HG02642 (cell line): ENCODE data around the gene INSIG2.

ENCODE experiments used
- ATAC-seq: cut with Tn5 transposase; IDR thresholded peaks from one replicate; pipeline ENCODE4 v1.9.1; 2021; ENCODE audit warnings: mild to moderate bottlenecking; ENCODE audit not compliant: unreplicated experiment, poor library complexity

Gene INSIG2

GRCh38 chr2:118095610-118096009 lies 7.3 kb downstream of the INSIG2 start:
- no peak for ATAC-seq

- ATAC-seq, result no peak
Measured at GRCh38 chr2:118097657-118098056, 9.4 kb downstream of the INSIG2 start.

- ATAC-seq, result no peak
Measured at GRCh38 chr2:118098307-118099030, 10.2 kb downstream of the INSIG2 start.

GRCh38 chr2:118102433-118103082 lies 14.3 kb downstream of the INSIG2 start:
- ATAC-seq, result no peak

- peak; percentile 98 for ATAC-seq
Measured at GRCh38 chr2:118103951-118104940, 16.0 kb downstream of the INSIG2 start.

- ATAC-seq, result no peak
Measured at GRCh38 chr2:118105497-118105896, 17.2 kb downstream of the INSIG2 start.

- ATAC-seq, result no peak
Measured at GRCh38 chr2:118106926-118107325, 18.7 kb downstream of the INSIG2 start.

GRCh38 chr2:118110310-118110709 lies 22.0 kb downstream of the INSIG2 start:
- no peak for ATAC-seq

- ATAC-seq, result no peak
Measured at GRCh38 chr2:118110991-118111390, 22.7 kb downstream of the INSIG2 start.

- no peak for ATAC-seq
Measured at GRCh38 chr2:118112771-118113334, 24.6 kb downstream of the INSIG2 start.

GRCh38 chr2:118114863-118115262 lies 26.6 kb downstream of the INSIG2 start:
- ATAC-seq, result no peak

- no peak for ATAC-seq
Measured at GRCh38 chr2:118115761-118116160, 27.5 kb downstream of the INSIG2 start.

GRCh38 chr2:118118479-118118878 lies 30.2 kb downstream of the INSIG2 start:
- no peak for ATAC-seq

GRCh38 chr2:118119158-118119727 lies 31.0 kb downstream of the INSIG2 start:
- no peak for ATAC-seq

- no peak for ATAC-seq
Measured at GRCh38 chr2:118119761-118120400, 31.6 kb downstream of the INSIG2 start.

- ATAC-seq, result no peak
Measured at GRCh38 chr2:118120401-118120780, 32.1 kb downstream of the INSIG2 start.

- no peak for ATAC-seq
Measured at GRCh38 chr2:118121101-118121500, 32.8 kb downstream of the INSIG2 start.

- no peak for ATAC-seq
Measured at GRCh38 chr2:118121986-118122524, 33.8 kb downstream of the INSIG2 start.

GRCh38 chr2:118122594-118123281 lies 34.5 kb downstream of the INSIG2 start:
- ATAC-seq, result peak; percentile 93
